ENCODE results near the gene TAAR6. TPM values are rescaled to one million over a fixed set of nuclear protein-coding genes. Genes with fewer than 3 reads are reported as not detected.

Gene TAAR6
- total and polyA plus RNA-seq, 2 of the 8 experiments (the other 6 are each of a cell fraction or from before 2014, with no cell fraction given) = 0.06 TPM; not detected in 1

- TF ChIP-seq CHD7 (IDR thresholded peaks at IDR 0.05; ENCODE audit: insufficient replicate concordance, low read length) = no peak
- TF ChIP-seq ASH2L (IDR thresholded peaks at IDR 0.05; ENCODE audit: low read length) = no peak
- TF ChIP-seq SIX5 (IDR thresholded peaks at IDR 0.05; ENCODE audit: low read depth, low read length) = no peak
- no peak for TF ChIP-seq NRF1 (IDR thresholded peaks at IDR 0.05; ENCODE audit: low read depth, low read length)
- TF ChIP-seq CHD1 (IDR thresholded peaks at IDR 0.05; ENCODE audit: low read depth, low read length) = no peak
- TF ChIP-seq YY1 (IDR thresholded peaks at IDR 0.05; ENCODE audit: low read depth, low read length) = no peak
- TF ChIP-seq MAX (IDR thresholded peaks at IDR 0.05) = no peak
- no peak for TF ChIP-seq USF2 (IDR thresholded peaks at IDR 0.05; ENCODE audit: low read length)
- TF ChIP-seq CHD2 (IDR thresholded peaks at IDR 0.05; ENCODE audit: low read length) = no peak
- no peak for TF ChIP-seq TBP (IDR thresholded peaks at IDR 0.05; ENCODE audit: low read depth, low read length)
- TF ChIP-seq JUND (IDR thresholded peaks at IDR 0.05; ENCODE audit: low read length) = no peak
Observed at GRCh38 chr6:132614554-132614953, 44.4 kb downstream of the TAAR6 start (continued).
